ENCODE data around the gene DGCR6L.

- no peak for TF ChIP-seq CTCF (IDR thresholded peaks at IDR 0.05; ENCODE audit: low read depth, low read length, poor library complexity, severe bottlenecking)
- no peak for TF ChIP-seq EZH2phosphoT487 (IDR thresholded peaks at IDR 0.05; ENCODE audit: borderline replicate concordance, low read length)
These were observed 4.3 kb downstream of the DGCR6L start for GRCh38 chr22:20315337-20316216.

Measured in DOHH2 (cell line).